ENCODE measurements around the gene UBASH3A.
A peak's percentile ranks its signal among the peaks of the same experiment; 100 is the strongest.

Gene UBASH3A

GRCh38 chr21:42395905-42396651, 7.6 kb upstream of the UBASH3A start, which contains the start of gene TMPRSS3:
TMPRSS3 (minus strand) TSS chr21:42396052; CDS start chr21:42395417, 635 bp downstream.
- H3K4me3 ChIP-seq (ENCODE audit: low read depth, low read length), result no peak within 1 kb of the TSS
- DNase-seq (ENCODE audit: low read depth), result no peak
- no peak for TF ChIP-seq CTCF (conservative IDR thresholded peaks at IDR 0.05; ENCODE audit: low read depth, low read length)

GRCh38 chr21:42396799-42397745, 6.6 kb upstream of the UBASH3A start:
- H3K4me3 ChIP-seq (ENCODE audit: low read depth, low read length), result no peak overlapping the region
- DNase-seq (ENCODE audit: low read depth), result no peak
- TF ChIP-seq CTCF (conservative IDR thresholded peaks at IDR 0.05; ENCODE audit: low read depth, low read length), result no peak

GRCh38 chr21:42397746-42398394, 5.8 kb upstream of the UBASH3A start:
- H3K4me3 ChIP-seq (ENCODE audit: low read depth, low read length), result no peak overlapping the region
- TF ChIP-seq CTCF (conservative IDR thresholded peaks at IDR 0.05; ENCODE audit: low read depth, low read length), result no peak
- no peak for DNase-seq (ENCODE audit: low read depth)

GRCh38 chr21:42398436-42399028, 5.2 kb upstream of the UBASH3A start:
- no peak for DNase-seq (ENCODE audit: low read depth)
- H3K4me3 ChIP-seq (ENCODE audit: low read depth, low read length), result no peak overlapping the region
- TF ChIP-seq CTCF (conservative IDR thresholded peaks at IDR 0.05; ENCODE audit: low read depth, low read length), result no peak

GRCh38 chr21:42400525-42400924, 3.2 kb upstream of the UBASH3A start:
- DNase-seq (ENCODE audit: low read depth), result peak; percentile 59
- no peak overlapping the region for H3K4me3 ChIP-seq (ENCODE audit: low read depth, low read length)
- no peak for TF ChIP-seq CTCF (conservative IDR thresholded peaks at IDR 0.05; ENCODE audit: low read depth, low read length)

GRCh38 chr21:42401154-42401553, 2.5 kb upstream of the UBASH3A start:
- H3K4me3 ChIP-seq (ENCODE audit: low read depth, low read length), result no peak overlapping the region
- TF ChIP-seq CTCF (conservative IDR thresholded peaks at IDR 0.05; ENCODE audit: low read depth, low read length), result no peak
- peak; percentile 35 for DNase-seq (ENCODE audit: low read depth)

All from choroid plexus epithelial cell (primary cell).